Hepatocyte (in vitro differentiated cells): ENCODE data around the gene CD200. TPM values are rescaled to one million over a fixed set of nuclear protein-coding genes. Genes with fewer than 3 reads are reported as not detected.
"Not testable (repeated sequence)": the region's sequence is repeated elsewhere in the genome, so short reads cannot be mapped to it uniquely, and the experiment has no call there.

ENCODE experiments used
- DNase-seq: peaks from one replicate; pipeline ENCODE4 v3.0.0-alpha.2; 2016; ENCODE audit warnings: low spot score
- H2AFZ ChIP-seq: fragments of 200-600 bp; sonication (generic); 2 replicates; pipeline ENCODE4 v1.6.0; 2016; ENCODE audit warnings: antibody characterized with exemption, mild to moderate bottlenecking
- H3K27ac ChIP-seq: fragments of 200-600 bp; sonication (generic); 2 replicates; pipeline ENCODE4 v1.5.1; 2016; ENCODE audit warnings: mild to moderate bottlenecking
- H3K27me3 ChIP-seq: fragments of 200-600 bp; sonication (generic); 2 replicates; pipeline ENCODE4 v1.6.1; 2016
- H3K36me3 ChIP-seq: fragments of 200-600 bp; sonication (generic); replicated peaks from 2 replicates; pipeline ENCODE4 v1.5.1; 2016; ENCODE audit warnings: low read depth; ENCODE audit not compliant: insufficient read depth
- H3K4me1 ChIP-seq: fragments of 200-600 bp; sonication (generic); 2 replicates; pipeline ENCODE4 v1.5.1; 2016; ENCODE audit warnings: mild to moderate bottlenecking, moderate library complexity; ENCODE audit not compliant: insufficient read depth
- H3K4me2 ChIP-seq: fragments of 200-600 bp; sonication (generic); 2 replicates; pipeline ENCODE4 v1.6.0; 2016
- H3K4me3 ChIP-seq: fragments of 200-600 bp; sonication (generic); 2 replicates; pipeline ENCODE4 v1.5.1; 2016; ENCODE audit warnings: mild to moderate bottlenecking
- H3K79me2 ChIP-seq: fragments of 200-600 bp; sonication (generic); 2 replicates; pipeline ENCODE4 v1.6.0; 2017; ENCODE audit warnings: mild to moderate bottlenecking
- H3K9me2 ChIP-seq: fragments of 200-600 bp; sonication (generic); replicated peaks from 2 replicates; pipeline ENCODE4 v1.6.0; 2017; ENCODE audit warnings: mild to moderate bottlenecking; ENCODE audit not compliant: insufficient read depth
- H3K9me3 ChIP-seq: fragments of 200-600 bp; sonication (generic); 2 replicates; pipeline ENCODE4 v1.5.1; 2016; ENCODE audit warnings: low read depth, mild to moderate bottlenecking
- H4K20me1 ChIP-seq: fragments of 200-600 bp; sonication (generic); 2 replicates; pipeline ENCODE4 v1.6.0; 2016; ENCODE audit warnings: mild to moderate bottlenecking; ENCODE audit not compliant: insufficient read depth, poor library complexity, severe bottlenecking
- CTCF ChIP-seq: fragments of 200-600 bp; sonication (generic); IDR thresholded peaks from 2 replicates; pipeline ENCODE4 v1.5.1; 2016; ENCODE audit warnings: antibody characterized with exemption, mild to moderate bottlenecking; ENCODE audit not compliant: poor library complexity
- EZH2 ChIP-seq: fragments of 200-600 bp; sonication (generic); IDR thresholded peaks from 2 replicates; pipeline ENCODE4 v1.6.1; 2016; ENCODE audit warnings: antibody characterized with exemption, mild to moderate bottlenecking, borderline replicate concordance
- EZH2phosphoT487 ChIP-seq: fragments of 200-600 bp; sonication (generic); IDR thresholded peaks from one replicate; pipeline ENCODE4 v1.6.1; 2018; ENCODE audit warnings: antibody characterized with exemption, mild to moderate bottlenecking, low read depth, moderate library complexity; ENCODE audit not compliant: unreplicated experiment, severe bottlenecking
- WGBS: methylation state at CpG from one replicate; pipeline ENCODE4 v1.1.6; 2016; ENCODE audit warnings: low lambda C conversion rate; ENCODE audit errors: missing lambda C conversion rate; 5-methylcytosine and 5-hydroxymethylcytosine counted together
- polyA plus RNA-seq: library from polyadenylated mRNA; unstranded; fragments of >200 nt; fragmentation: Nextera tagmentation; extraction: Ambion mirVana; gene quantifications from 2 replicates; pipeline ENCODE4 v1.2.1, GENCODE V29; 2016
- total RNA-seq: library from RNA; depleted of rRNA; stranded (reverse); fragments of >200 nt; gene quantifications from 2 replicates; pipeline ENCODE4 v1.2.3, GENCODE V29; 2014

CD200 gene
- total and polyA plus RNA-seq, 2 experiments from 2014 or later, result 12.6 to 16.8 TPM

GRCh38 chr3:112376992-112377391, 44.0 kb downstream of the CD200 start:
- no peak overlapping the region for H3K4me2 ChIP-seq
- peak overlapping the region; percentile 61 for H3K27ac ChIP-seq
- peaks cover 11% of the 10 kb centered on the region for H3K4me1 ChIP-seq
- H4K20me1 ChIP-seq, result no peaks in the 10 kb centered on the region
- no peak overlapping the region for H2AFZ ChIP-seq
- H3K36me3 ChIP-seq, result no peaks in the 10 kb centered on the region
- no peaks in the 10 kb centered on the region for H3K9me2 ChIP-seq
- H3K4me3 ChIP-seq, result no peak overlapping the region
- peak; percentile 16 for DNase-seq
- no peaks in the 10 kb centered on the region for H3K9me3 ChIP-seq
- no peaks in the 10 kb centered on the region for H3K79me2 ChIP-seq
- TF ChIP-seq CTCF (no peak), EZH2 (no peak)
- 78% methylated on average over 1 of the region's 1 CpG for WGBS
- no peaks in the 10 kb centered on the region for H3K27me3 ChIP-seq

DNA sequence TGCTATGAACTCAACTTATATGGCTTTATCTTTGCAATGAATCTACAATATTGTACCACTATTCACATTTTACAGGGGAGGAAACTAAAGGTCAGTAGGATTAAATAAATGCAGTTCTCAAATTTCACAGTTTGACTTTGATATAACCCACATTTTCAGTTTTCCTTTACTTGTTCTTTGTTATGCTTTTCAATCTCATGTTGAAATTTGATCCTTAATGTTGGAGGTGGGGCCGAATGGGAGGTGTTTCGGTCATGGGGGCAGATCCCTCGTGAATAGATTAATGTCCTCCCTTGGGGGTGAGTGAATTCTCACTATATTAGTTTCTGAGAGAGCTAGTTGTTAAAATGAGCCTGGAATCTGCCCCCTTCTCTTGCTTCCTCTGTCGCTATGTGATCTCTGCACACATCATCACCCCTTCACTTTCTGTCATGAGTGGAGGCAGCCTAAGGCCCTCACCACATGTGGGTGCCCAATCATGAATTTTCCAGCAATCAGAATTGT, 44.7 kb downstream of the CD200 start:
- TF ChIP-seq CTCF (no peak), EZH2phosphoT487 (no peak), EZH2 (no peak)
- no peaks in the 10 kb centered on the region for H3K36me3 ChIP-seq
- H3K4me1 ChIP-seq, result peaks cover 11% of the 10 kb centered on the region
- H3K27me3 ChIP-seq, result no peaks in the 10 kb centered on the region
- no peaks in the 10 kb centered on the region for H4K20me1 ChIP-seq
- H3K27ac ChIP-seq, result peak overlapping the region; percentile 61
- no peaks in the 10 kb centered on the region for H3K9me3 ChIP-seq
- no peaks in the 10 kb centered on the region for H3K79me2 ChIP-seq
- H3K4me3 ChIP-seq, result no peak overlapping the region
- no peaks in the 10 kb centered on the region for H3K9me2 ChIP-seq
- DNase-seq, result no peak
- H2AFZ ChIP-seq, result no peak overlapping the region
- H3K4me2 ChIP-seq, result no peak overlapping the region
- WGBS, result 76% methylated on average over 4 of the region's 4 CpGs

GRCh38 chr3:112378347-112378746, 45.4 kb downstream of the CD200 start:
- peak overlapping the region; percentile 61 for H3K27ac ChIP-seq
- H3K9me2 ChIP-seq, H3K27me3 ChIP-seq, H3K4me3 ChIP-seq, H2AFZ ChIP-seq, H3K9me3 ChIP-seq, H3K79me2 ChIP-seq, H4K20me1 ChIP-seq, H3K36me3 ChIP-seq, H3K4me2 ChIP-seq, DNase-seq: not testable (repeated sequence)
- 88% methylated on average over 4 of the region's 4 CpGs for WGBS
- H3K4me1 ChIP-seq, result peaks cover 11% of the 10 kb centered on the region

GRCh38 chr3:112379020-112379690, 46.2 kb downstream of the CD200 start:
- H3K9me2 ChIP-seq, result no peaks in the 10 kb centered on the region
- TF ChIP-seq CTCF (no peak), EZH2phosphoT487 (no peak), EZH2 (no peak)
- DNase-seq, result peak; percentile 42
- H3K4me3 ChIP-seq, result no peak overlapping the region
- H3K4me1 ChIP-seq, result peaks cover 11% of the 10 kb centered on the region
- no peaks in the 10 kb centered on the region for H3K9me3 ChIP-seq
- WGBS, result 76% methylated on average over 7 of the region's 7 CpGs
- no peaks in the 10 kb centered on the region for H3K36me3 ChIP-seq
- H3K27ac ChIP-seq, result peak overlapping the region; percentile 61
- H4K20me1 ChIP-seq, result no peaks in the 10 kb centered on the region
- no peaks in the 10 kb centered on the region for H3K27me3 ChIP-seq
- no peak overlapping the region for H2AFZ ChIP-seq
- no peak overlapping the region for H3K4me2 ChIP-seq
- H3K79me2 ChIP-seq, result no peaks in the 10 kb centered on the region
